Lung (tissue), 12 donors: ENCODE data around the gene SPAG4. TPM values are rescaled to one million over a fixed set of nuclear protein-coding genes. Genes with fewer than 3 reads are reported as not detected.

Source experiments
- ATAC-seq: fragments of 200-7000 bp; cut with Tn5 transposase; one replicate; pipeline ENCODE4 v1.9.1; 2020; ENCODE audit warnings: moderate number of reproducible peaks; ENCODE audit not compliant: insufficient read depth, low FRiP score
- DNase-seq, 3 donors: peaks; one replicate each; pipeline ENCODE4 v3.0.0-alpha.2; 2013 to 2017
- H3K27ac ChIP-seq, 2 donors: one replicate each; pipeline ENCODE4 v1.5.1; 2013; ENCODE audit warnings: mild to moderate bottlenecking in 2 of 2, moderate library complexity in 2 of 2, control low read depth in 1 of 2, inconsistent platforms in 1 of 2, low read depth in 1 of 2, low read length in 1 of 2
- H3K27me3 ChIP-seq, 3 donors: one replicate each; pipeline ENCODE4 v1.5.1; 2013; ENCODE audit warnings: low read length in 2 of 3; ENCODE audit not compliant: control insufficient read depth in 3 of 3, insufficient read depth in 3 of 3
- H3K36me3 ChIP-seq, 4 donors: one replicate each; pipeline ENCODE4 v1.5.1; 2013; ENCODE audit warnings: low read length in 4 of 4, mild to moderate bottlenecking in 1 of 4, moderate library complexity in 1 of 4; ENCODE audit not compliant: control insufficient read depth in 4 of 4, insufficient read depth in 4 of 4
- H3K4me1 ChIP-seq, 5 donors: one replicate each; pipeline ENCODE4 v1.5.1; 2013; ENCODE audit warnings: low read length in 5 of 5, mild to moderate bottlenecking in 2 of 5, moderate library complexity in 1 of 5; ENCODE audit not compliant: control insufficient read depth in 5 of 5, insufficient read depth in 5 of 5
- H3K4me3 ChIP-seq: one replicate; pipeline ENCODE4 v1.5.1; 2013; ENCODE audit warnings: mild to moderate bottlenecking, control low read depth, moderate library complexity
- H3K9ac ChIP-seq, 2 donors: one replicate each; pipeline ENCODE4 v1.5.1; 2013; ENCODE audit warnings: low read length in 2 of 2, control low read depth in 1 of 2; ENCODE audit not compliant: insufficient read depth in 1 of 2
- H3K9me3 ChIP-seq, 4 donors: one replicate each; pipeline ENCODE4 v1.5.1; 2013; ENCODE audit warnings: low read length in 3 of 4, mild to moderate bottlenecking in 1 of 4, moderate library complexity in 1 of 4; ENCODE audit not compliant: control insufficient read depth in 4 of 4, insufficient read depth in 3 of 4
- CTCF ChIP-seq: IDR thresholded peaks from 2 replicates; pipeline ENCODE4 v1.5.1; 2012; ENCODE audit warnings: mild to moderate bottlenecking; ENCODE audit errors: control extremely low read depth, extremely low read depth
- WGBS, 2 donors: extraction: QIAGEN DNeasy Blood & Tissue Kit; methylation state at CpG; one replicate each; pipeline ENCODE4 v1.1.7; 2013; 5-methylcytosine and 5-hydroxymethylcytosine counted together
- polyA plus RNA-seq, 2 donors: library from polyadenylated mRNA; stranded (reverse); fragments of 200-250 nt; gene quantifications; one replicate each; pipeline ENCODE4 v1.2.1, GENCODE V29; 2013
- total RNA-seq, 2 donors: library from RNA; depleted of rRNA in 1 of 2; stranded (reverse); fragments of >200 nt in 1 of 2; gene quantifications; one replicate each; pipeline ENCODE4 v1.2.1, GENCODE V29; 2014 to 2021
- donor health status: control.
- donor health status: control.
- donor health status: Bipolar disorder and iron deficiency.
- donor health status: healthy.
- donor health status: DM: yes; HTN: yes; CAD: no.

Gene SPAG4
- total and polyA plus RNA-seq, 4 donors = 1.9 to 5.7 (median 3.7) TPM

GRCh38 chr20:35610833-35611427 is 4.7 kb upstream of the SPAG4 start:
- 93 to 95% methylated on average over 9 of the region's 9 CpGs for WGBS, 2 donors
- Histone ChIP-seq H3K9me3 (no peaks in the 10 kb centered on the region), H3K27ac (no peak overlapping the region), H3K36me3 (no peaks in the 10 kb centered on the region), H3K4me1 (peaks cover 0 to 6% (median 0%) of the 10 kb centered on the region in 5 donors), H3K4me3 (no peak overlapping the region), H3K9ac (no peak overlapping the region), H3K27me3 (no peaks in the 10 kb centered on the region)
- DNase-seq (no peak), ATAC-seq (no peak)
- TF ChIP-seq CTCF = no peak

GRCh38 chr20:35611482-35611881 is 4.1 kb upstream of the SPAG4 start:
- ATAC-seq (no peak), DNase-seq (no peak)
- Histone ChIP-seq H3K4me1 (peaks cover 0 to 7% (median 0%) of the 10 kb centered on the region in 5 donors), H3K36me3 (no peaks in the 10 kb centered on the region), H3K4me3 (no peak overlapping the region), H3K9me3 (no peaks in the 10 kb centered on the region), H3K27ac (no peak overlapping the region), H3K9ac (no peak overlapping the region), H3K27me3 (no peaks in the 10 kb centered on the region)
- WGBS, 2 donors = 93 to 95% methylated on average over 2 of the region's 2 CpGs
- no peak for TF ChIP-seq CTCF

GRCh38 chr20:35616465-35617396 is 1.1 kb downstream of the SPAG4 start:
- no peak overlapping the region for H3K4me3 ChIP-seq
- WGBS, 2 donors = 3 to 4% methylated on average over 52 to 57 of the region's 57 CpGs
- H3K36me3 ChIP-seq = peaks cover 0 to 2% (median 0%) of the 10 kb centered on the region in 4 donors
- peaks cover 0 to 30% (median 12%) of the 10 kb centered on the region in 5 donors for H3K4me1 ChIP-seq
- H3K27me3 ChIP-seq = peaks cover 0 to 2% (median 0%) of the 10 kb centered on the region in 3 donors
- no peaks in the 10 kb centered on the region for H3K9me3 ChIP-seq
- DNase-seq (peak; percentile 74 to 76 (median 75)), ATAC-seq (peak; percentile 41)
- no peak overlapping the region for H3K9ac ChIP-seq
- TF ChIP-seq CTCF = no peak
- H3K27ac ChIP-seq = peak overlapping the region in 1 of 2 donors; percentile 78
